ENCODE data around the gene EDARADD. TPM values are rescaled to one million over a fixed set of nuclear protein-coding genes. Genes with fewer than 3 reads are reported as not detected.
"Not testable (repeated sequence)": the region's sequence is repeated elsewhere in the genome, so short reads cannot be mapped to it uniquely, and the experiment has no call there.

Gene EDARADD
- total RNA-seq, 2 donors from 2014 or later: 0.25 TPM; not detected in 1

GRCh38 chr1:236422517-236422876 is 28.4 kb downstream of the EDARADD start:
- no peak for DNase-seq
- intact Hi-C loops (cut with DNase I, micrococcal nuclease): no loop called here
- ATAC-seq: no peak

- peak in 1 of 2 donors; percentile 9 for DNase-seq
- ATAC-seq: no peak
These were observed 31.1 kb downstream of the EDARADD start for GRCh38 chr1:236425031-236425663.

GRCh38 chr1:236426215-236426614 is 32.1 kb downstream of the EDARADD start:
- ATAC-seq: no peak
- no peak for DNase-seq
- intact Hi-C loops (cut with DNase I, micrococcal nuclease): no loop called here

More at GRCh38 chr1:236425031-236425663, 31.1 kb downstream of the EDARADD start:
- intact Hi-C loops (cut with DNase I, micrococcal nuclease): no loop called here

- ATAC-seq (no peak), DNase-seq (no peak)
- intact Hi-C loops (cut with DNase I, micrococcal nuclease): no loop called here
These were observed 35.7 kb downstream of the EDARADD start for GRCh38 chr1:236429715-236430274.

GRCh38 chr1:236433819-236434315 is 39.8 kb downstream of the EDARADD start:
- intact Hi-C loops (cut with DNase I, micrococcal nuclease): no loop called here
- DNase-seq (no peak), ATAC-seq (no peak)

- intact Hi-C loops (cut with DNase I, micrococcal nuclease): no loop called here
- ATAC-seq (no peak), DNase-seq (no peak)
These were observed 44.5 kb downstream of the EDARADD start for GRCh38 chr1:236438614-236439013.

- intact Hi-C loops (cut with DNase I, micrococcal nuclease): no loop called here
- no peak for ATAC-seq
- no peak for DNase-seq
These were observed 46.3 kb downstream of the EDARADD start for GRCh38 chr1:236440373-236440772.

GRCh38 chr1:236450779-236451178 is 56.7 kb downstream of the EDARADD start:
- DNase-seq (no peak), ATAC-seq (no peak)
- intact Hi-C loops (cut with DNase I, micrococcal nuclease): no loop called here

- intact Hi-C loops (cut with DNase I, micrococcal nuclease): no loop called here
- peak in 1 of 2 donors; percentile 32 for DNase-seq
- peak; percentile 75 for ATAC-seq
These were observed 57.8 kb downstream of the EDARADD start for GRCh38 chr1:236451796-236452373.

- intact Hi-C loops (cut with DNase I, micrococcal nuclease): no loop called here
- DNase-seq (no peak), ATAC-seq (no peak)
These were observed 61.2 kb downstream of the EDARADD start for GRCh38 chr1:236455243-236455642.

GRCh38 chr1:236457775-236458174 is 63.7 kb downstream of the EDARADD start:
- ATAC-seq (no peak), DNase-seq (no peak)
- intact Hi-C loops (cut with DNase I, micrococcal nuclease): no loop called here

- DNase-seq (no peak), ATAC-seq (no peak)
- intact Hi-C loops (cut with DNase I, micrococcal nuclease): no loop called here
These were observed 64.9 kb downstream of the EDARADD start for GRCh38 chr1:236458996-236459395.

- no peak for ATAC-seq
- no peak for DNase-seq
- intact Hi-C loops (cut with DNase I, micrococcal nuclease): no loop called here
These were observed 66.0 kb downstream of the EDARADD start for GRCh38 chr1:236460103-236460502.

- ATAC-seq; DNase-seq; intact Hi-C loops (cut with DNase I, micrococcal nuclease): not testable (repeated sequence)
These were observed 70.1 kb downstream of the EDARADD start for GRCh38 chr1:236464197-236464596.

- DNase-seq (no peak), ATAC-seq (no peak)
- intact Hi-C loops (cut with DNase I, micrococcal nuclease): no loop called here
These were observed 71.3 kb downstream of the EDARADD start for GRCh38 chr1:236465231-236465958.

- intact Hi-C loops (cut with DNase I, micrococcal nuclease): no loop called here
- ATAC-seq: no peak
- no peak for DNase-seq
These were observed 71.8 kb downstream of the EDARADD start for GRCh38 chr1:236465959-236466303.

- intact Hi-C loops (cut with DNase I, micrococcal nuclease): no loop called here
- DNase-seq (no peak), ATAC-seq (no peak)
These were observed 73.2 kb downstream of the EDARADD start for GRCh38 chr1:236467327-236467641.

GRCh38 chr1:236468625-236469024 is 74.5 kb downstream of the EDARADD start:
- no peak for ATAC-seq
- DNase-seq: no peak
- intact Hi-C loops (cut with DNase I, micrococcal nuclease): no loop called here

- intact Hi-C loops (cut with DNase I, micrococcal nuclease): no loop called here
- DNase-seq: no peak
- no peak for ATAC-seq
These were observed 75.4 kb downstream of the EDARADD start for GRCh38 chr1:236469466-236469865.

GRCh38 chr1:236471096-236471495 is 77.0 kb downstream of the EDARADD start:
- ATAC-seq: no peak
- no peak for DNase-seq
- intact Hi-C loops (cut with DNase I, micrococcal nuclease): no loop called here
